Left lung (tissue), 10 donors: ENCODE measurements around the gene FTO. TPM values are rescaled to one million over a fixed set of nuclear protein-coding genes. Genes with fewer than 3 reads are reported as not detected.
A peak's percentile ranks its signal among the peaks of the same experiment; 100 is the strongest.

Experiments
- ATAC-seq: fragments of 200-7000 bp; cut with Tn5 transposase; one replicate; pipeline ENCODE4 v1.9.1; 2020; ENCODE audit warnings: moderate library complexity
- DNase-seq, 4 donors: peaks; one replicate each; pipeline ENCODE4 v3.0.0-alpha.2; 2013 to 2020
- H3K27ac ChIP-seq, 2 donors: fragments of 200-600 bp; sonication (generic) in 1 of 2; one replicate each; pipeline versions ENCODE4 v1.5.0 to v1.8.0; 2020 to 2021
- H3K27me3 ChIP-seq, 2 donors: fragments of 200-600 bp; sonication (generic) in 1 of 2; one replicate each; pipeline versions ENCODE4 v1.5.0 to v1.8.0; 2020 to 2021
- H3K36me3 ChIP-seq, 2 donors: fragments of 200-600 bp; sonication (generic) in 1 of 2; one replicate each; pipeline versions ENCODE4 v1.5.0 to v1.8.0; 2020 to 2021
- H3K4me1 ChIP-seq, 2 donors: fragments of 200-600 bp; one replicate each; pipeline ENCODE4 v1.8.0; 2021
- H3K4me3 ChIP-seq, 2 donors: fragments of 200-600 bp; sonication (generic) in 1 of 2; one replicate each; pipeline versions ENCODE4 v1.5.0 to v1.8.0; 2020 to 2021; ENCODE audit warnings: mild to moderate bottlenecking in 1 of 2
- H3K9me3 ChIP-seq, 2 donors: fragments of 200-600 bp; sonication (generic) in 1 of 2; one replicate each; pipeline versions ENCODE4 v1.5.0 to v1.8.0; 2020 to 2021
- CTCF ChIP-seq, 2 donors: fragments of 200-600 bp; sonication (generic) in 1 of 2; IDR thresholded peaks; one replicate each; pipeline versions ENCODE4 v1.5.0 to v1.8.0; 2021; ENCODE audit warnings: antibody characterized with exemption in 2 of 2
- intact Hi-C, 2 donors: fragments of 100-400 bp; cut with DNase I; formaldehyde crosslinking; loops; one replicate each; pipeline versions ENCODE4 v1.11.2 to v1.14.2; 2022
- polyA plus RNA-seq, 6 donors: library from polyadenylated mRNA; unstranded; fragments of 120-200 nt; gene quantifications; one replicate each; pipeline ENCODE4 v1.2.1, GENCODE V29; 2013; ENCODE audit not compliant: insufficient read length in 6 of 6
- total RNA-seq, 2 donors: library from RNA; stranded (reverse); fragmentation: NEBNext Ultra II Directional; extraction: Animal tissue kit (Norgen Biotek cat#: 25700); gene quantifications; one replicate each; pipeline ENCODE4 v1.2.1, GENCODE V29; 2021
- donor health status: DM: no; HTN: yes; CAD: no.
- donor health status: DM: no; HTN: no; CAD: no.

FTO gene
- total and polyA plus RNA-seq, 8 donors = 69.0 to 99.6 (median 90.7) TPM

- no peak for ATAC-seq
- H3K36me3 ChIP-seq = no peaks in the 10 kb centered on the region
- no peaks in the 10 kb centered on the region for H3K27me3 ChIP-seq
- no peak for TF ChIP-seq CTCF (IDR thresholded peaks at IDR 0.05)
- peaks cover 0 to 26% of the 10 kb centered on the region in 2 donors for H3K4me1 ChIP-seq
- H3K27ac ChIP-seq = no peak overlapping the region
- no peaks in the 10 kb centered on the region for H3K9me3 ChIP-seq
- DNase-seq = no peak
- H3K4me3 ChIP-seq = no peak overlapping the region
- intact Hi-C loops = no loop called here
Measured at GRCh38 chr16:53895851-53896250, 191.9 kb downstream of the FTO start.

DNA sequence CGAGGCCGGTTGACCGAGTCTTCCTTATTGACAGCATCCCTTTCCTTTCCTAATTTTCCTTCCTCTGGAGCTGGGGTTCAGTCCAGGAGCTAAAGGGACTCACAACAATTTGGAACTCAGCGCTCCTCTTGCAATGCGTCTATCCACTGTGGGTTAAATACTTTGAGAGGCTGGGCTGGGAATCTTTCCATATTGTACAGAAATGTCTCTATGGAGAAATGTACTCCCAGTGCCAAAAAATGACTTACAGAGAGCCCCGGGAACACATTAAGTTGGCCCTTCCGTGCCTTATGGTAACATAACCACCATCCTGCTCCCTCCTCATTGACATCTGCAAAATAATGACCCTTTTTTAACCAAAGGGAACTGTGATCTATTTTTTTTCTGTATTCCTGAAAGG is 192.8 kb downstream of the FTO start:
- intact Hi-C loops = no loop called here
- H3K4me1 ChIP-seq = peaks cover 0 to 26% of the 10 kb centered on the region in 2 donors
- H3K36me3 ChIP-seq = no peaks in the 10 kb centered on the region
- no peaks in the 10 kb centered on the region for H3K9me3 ChIP-seq
- ATAC-seq = no peak
- no peak overlapping the region for H3K4me3 ChIP-seq
- H3K27me3 ChIP-seq = no peaks in the 10 kb centered on the region
- H3K27ac ChIP-seq = no peak overlapping the region
- peak in 2 of 4 donors; percentile 58 for DNase-seq
- no peak for TF ChIP-seq CTCF (IDR thresholded peaks at IDR 0.05)

- peak in 1 of 4 donors; percentile 42 for DNase-seq
- Histone ChIP-seq H3K4me3 (no peak overlapping the region), H3K4me1 (peaks cover 0 to 8% of the 10 kb centered on the region in 2 donors), H3K9me3 (no peaks in the 10 kb centered on the region), H3K27ac (no peak overlapping the region), H3K36me3 (no peaks in the 10 kb centered on the region), H3K27me3 (no peaks in the 10 kb centered on the region)
- TF ChIP-seq CTCF (IDR thresholded peaks at IDR 0.05) = no peak
- ATAC-seq = peak; percentile 58
- intact Hi-C loops = no loop called here
Measured at GRCh38 chr16:53898993-53899392, 195.0 kb downstream of the FTO start.

DNA sequence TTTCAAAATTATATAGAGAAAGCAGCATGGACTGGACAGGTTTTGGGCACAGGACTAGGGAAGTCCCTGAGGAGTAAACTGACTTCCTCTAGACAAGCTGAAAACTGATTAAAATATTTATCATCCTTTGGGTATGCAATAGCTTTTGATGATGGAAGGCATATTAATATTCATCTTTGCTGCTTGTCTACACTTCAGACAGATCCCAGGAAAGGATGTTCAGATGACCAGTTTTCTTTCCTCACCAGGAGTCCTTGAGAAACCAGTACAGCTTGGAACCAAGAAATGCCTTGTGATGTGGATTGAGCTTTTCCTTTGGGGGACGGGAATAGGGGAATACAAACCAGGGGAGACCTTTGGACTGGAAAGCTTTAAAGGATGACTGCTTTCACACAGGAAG is 195.5 kb downstream of the FTO start:
- intact Hi-C loops = no loop called here
- ATAC-seq (peak; percentile 33), DNase-seq (no peak)
- H3K9me3 ChIP-seq = no peaks in the 10 kb centered on the region
- TF ChIP-seq CTCF (IDR thresholded peaks at IDR 0.05) = no peak
- no peak overlapping the region for H3K4me3 ChIP-seq
- H3K4me1 ChIP-seq = peaks cover 0 to 4% of the 10 kb centered on the region in 2 donors
- H3K27ac ChIP-seq = peak overlapping the region in 1 of 2 donors; percentile 19
- H3K36me3 ChIP-seq = no peaks in the 10 kb centered on the region
- H3K27me3 ChIP-seq = no peaks in the 10 kb centered on the region

DNA sequence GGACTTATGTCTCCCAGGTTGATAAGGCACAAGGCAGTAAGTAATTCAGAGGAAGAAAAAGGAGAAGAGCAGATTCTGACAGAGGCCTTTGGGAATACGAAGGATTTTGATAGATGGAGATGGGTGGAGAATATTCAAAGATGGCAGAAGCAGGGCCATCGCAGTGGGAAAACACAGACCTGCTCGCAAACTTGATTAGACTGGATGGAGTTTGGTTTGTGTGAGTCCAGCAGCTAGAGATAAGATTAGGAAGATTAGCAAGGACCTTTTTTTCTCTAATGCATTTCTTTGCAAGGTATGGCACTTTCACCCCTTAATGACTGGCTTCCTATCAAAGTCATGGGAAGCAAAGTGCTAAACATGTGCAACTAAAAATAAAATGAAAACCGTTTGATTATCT is 196.7 kb downstream of the FTO start:
- intact Hi-C loops = no loop called here
- Histone ChIP-seq H3K36me3 (no peaks in the 10 kb centered on the region), H3K4me1 (peaks cover 0 to 4% of the 10 kb centered on the region in 2 donors), H3K4me3 (no peak overlapping the region), H3K9me3 (no peaks in the 10 kb centered on the region), H3K27me3 (no peaks in the 10 kb centered on the region), H3K27ac (no peak overlapping the region)
- ATAC-seq (no peak), DNase-seq (no peak)
- TF ChIP-seq CTCF (IDR thresholded peaks at IDR 0.05) = no peak
